HepG2 (cell line): Measurements from ENCODE around the gene THADA. TPM values are rescaled to one million over a fixed set of nuclear protein-coding genes. Genes with fewer than 3 reads are reported as not detected.

Experiments used
- ATM ChIP-seq: fragments of 450-650 bp; IDR thresholded peaks from 2 replicates; pipeline ENCODE4 v1.7.1; 2017; ENCODE audit warnings: mild to moderate bottlenecking, borderline replicate concordance
- DPF2 ChIP-seq: sonication (generic); formaldehyde crosslinking; IDR thresholded peaks from 2 replicates; pipeline ENCODE4 v1.4.0; 2020; ENCODE audit warnings: mild to moderate bottlenecking, low read depth, missing genetic modification reagents, borderline replicate concordance
- DR1 ChIP-seq: sonication (generic); formaldehyde crosslinking; IDR thresholded peaks from 2 replicates; pipeline ENCODE4 v1.8.0; 2021; ENCODE audit warnings: mild to moderate bottlenecking, missing genetic modification reagents, inconsistent platforms
- HNF4G ChIP-seq, 2 experiments: sonication (generic) in 1 of 2; formaldehyde crosslinking in 1 of 2; IDR thresholded peaks; 2 replicates each; pipeline versions ENCODE4 v1.4.0 to v1.6.1; 2011 to 2020; ENCODE audit warnings: borderline replicate concordance in 2 of 2, low read depth in 2 of 2, mild to moderate bottlenecking in 2 of 2, low read length in 1 of 2, missing genetic modification reagents in 1 of 2, moderate library complexity in 1 of 2
- MED8 ChIP-seq: sonication (generic); formaldehyde crosslinking; IDR thresholded peaks from 2 replicates; pipeline ENCODE4 v1.8.1; 2023; ENCODE audit warnings: mild to moderate bottlenecking, missing genetic modification reagents; ENCODE audit not compliant: insufficient replicate concordance
- SRY ChIP-seq: sonication (generic); formaldehyde crosslinking; IDR thresholded peaks from 2 replicates; pipeline ENCODE4 v1.8.0; 2022; ENCODE audit warnings: mild to moderate bottlenecking, missing genetic modification reagents
- ZBTB1 ChIP-seq: sonication (generic); formaldehyde crosslinking; IDR thresholded peaks from 2 replicates; pipeline ENCODE4 v1.4.0; 2020; ENCODE audit warnings: missing genetic modification reagents, borderline replicate concordance
- ZC3H13 ChIP-seq: sonication (generic); formaldehyde crosslinking; IDR thresholded peaks from 2 replicates; pipeline ENCODE4 v1.8.1; 2023; ENCODE audit warnings: mild to moderate bottlenecking, missing genetic modification reagents, moderate library complexity
- ZNF124 ChIP-seq: sonication (generic); formaldehyde crosslinking; IDR thresholded peaks from 2 replicates; pipeline ENCODE4 v1.4.0; 2020; ENCODE audit warnings: missing genetic modification reagents
- ZNF3 ChIP-seq: IDR thresholded peaks from 2 replicates; pipeline ENCODE4 v1.7.0; 2017; ENCODE audit warnings: inconsistent platforms
- ZNF329 ChIP-seq: sonication (generic); formaldehyde crosslinking; IDR thresholded peaks from 2 replicates; pipeline ENCODE4 v1.9.0; 2021; ENCODE audit warnings: low read depth, mild to moderate bottlenecking, missing genetic modification reagents
- ZNF564 ChIP-seq: sonication (generic); formaldehyde crosslinking; IDR thresholded peaks from 2 replicates; pipeline ENCODE4 v1.8.1; 2023; ENCODE audit warnings: mild to moderate bottlenecking, missing genetic modification reagents
- ZSCAN9 ChIP-seq: IDR thresholded peaks from 2 replicates; pipeline ENCODE4 v1.6.1; 2016; ENCODE audit warnings: borderline replicate concordance
- polyA plus RNA-seq, 8 experiments: library from polyadenylated mRNA; depleted of rRNA in 3 of 8; stranded (reverse) in 7 of 8; unstranded in 1 of 8; fragments of >200 nt; fragmentation: Illumina TruSeq in 4 of 8; extraction: Trizol in 4 of 8; gene quantifications; 2 replicates each; pipeline versions ENCODE4 v1.2.1 to v1.2.3, GENCODE V29; 2011 to 2016; ENCODE audit warnings: low read depth in 4 of 8, missing spikeins in 1 of 8, mixed read lengths in 1 of 8; ENCODE audit not compliant: insufficient read depth in 1 of 8
- total RNA-seq, 5 experiments: library from RNA; depleted of rRNA; stranded (reverse); fragments of >200 nt; fragmentation: Illumina TruSeq; extraction: Trizol; gene quantifications; 2 replicates each; pipeline ENCODE4 v1.2.3, GENCODE V29; 2016; ENCODE audit warnings: low read depth in 1 of 5
- TF ChIP-seq, protein P1 (sequence below): sonication (generic); formaldehyde crosslinking; IDR thresholded peaks from 2 replicates; pipeline ENCODE4 v1.5.0; 2020; ENCODE audit warnings: mild to moderate bottlenecking, missing genetic modification reagents
- TF ChIP-seq, protein P2 (sequence below): sonication (generic); formaldehyde crosslinking; IDR thresholded peaks from 2 replicates; pipeline ENCODE4 v1.5.0; 2020; ENCODE audit warnings: missing genetic modification reagents
- TF ChIP-seq, protein P3 (sequence below): sonication (generic); formaldehyde crosslinking; IDR thresholded peaks from 2 replicates; pipeline ENCODE4 v1.8.0; 2023; ENCODE audit warnings: mild to moderate bottlenecking, missing genetic modification reagents
- TF ChIP-seq, protein P4 (sequence below): sonication (generic); formaldehyde crosslinking; IDR thresholded peaks from 2 replicates; pipeline ENCODE4 v1.8.0; 2022; ENCODE audit warnings: mild to moderate bottlenecking, missing genetic modification reagents, borderline replicate concordance
- TF ChIP-seq, protein P5 (sequence below): sonication (generic); formaldehyde crosslinking; IDR thresholded peaks from 2 replicates; pipeline ENCODE4 v1.5.1; 2020; ENCODE audit warnings: missing genetic modification reagents, mild to moderate bottlenecking, borderline replicate concordance

Gene THADA
- total and polyA plus RNA-seq, 2 of the 13 experiments (the other 11 are each of a cell fraction or from before 2014, with no cell fraction given) = 12.7 to 21.7 TPM

DNA sequence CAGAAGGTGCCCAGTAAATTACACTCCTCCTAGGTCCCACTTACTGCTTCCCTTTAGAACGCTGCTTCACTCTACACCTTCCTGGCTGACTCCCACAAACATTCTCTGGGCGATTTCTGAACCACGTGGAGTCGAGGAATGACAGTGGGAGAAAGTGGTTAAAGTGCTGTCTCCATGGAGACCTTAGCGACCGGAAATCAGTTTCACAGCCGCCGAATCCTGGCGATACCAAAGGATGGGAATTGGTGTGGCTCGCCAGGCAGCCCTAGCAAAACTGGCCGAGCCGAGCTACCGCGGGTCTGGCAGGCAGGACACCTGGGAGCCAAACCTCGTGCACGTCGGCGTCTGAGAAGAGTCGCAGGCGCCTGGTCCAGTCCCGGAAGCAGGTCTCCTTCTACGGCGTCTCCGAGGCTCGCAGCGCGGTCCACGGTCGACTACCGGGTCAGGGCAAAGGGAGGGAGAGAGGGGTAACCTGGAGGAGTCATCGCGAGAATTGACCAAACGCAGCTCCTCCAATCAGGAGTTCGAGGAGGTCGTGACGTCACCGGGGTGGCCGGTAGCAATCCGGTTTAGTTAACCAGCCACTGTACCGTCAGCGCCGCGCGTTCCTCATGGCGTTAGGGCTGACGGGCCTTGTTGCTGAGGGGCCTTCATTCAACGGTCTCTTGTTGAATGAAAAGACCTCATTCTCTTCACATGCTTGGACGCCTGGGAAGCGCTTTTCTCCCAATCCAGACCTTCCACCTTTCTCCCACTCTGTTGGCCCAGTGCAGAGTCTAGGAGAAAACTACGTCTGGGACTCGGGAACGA, at the start of gene THADA (continued):
- TF ChIP-seq, protein P1, sequence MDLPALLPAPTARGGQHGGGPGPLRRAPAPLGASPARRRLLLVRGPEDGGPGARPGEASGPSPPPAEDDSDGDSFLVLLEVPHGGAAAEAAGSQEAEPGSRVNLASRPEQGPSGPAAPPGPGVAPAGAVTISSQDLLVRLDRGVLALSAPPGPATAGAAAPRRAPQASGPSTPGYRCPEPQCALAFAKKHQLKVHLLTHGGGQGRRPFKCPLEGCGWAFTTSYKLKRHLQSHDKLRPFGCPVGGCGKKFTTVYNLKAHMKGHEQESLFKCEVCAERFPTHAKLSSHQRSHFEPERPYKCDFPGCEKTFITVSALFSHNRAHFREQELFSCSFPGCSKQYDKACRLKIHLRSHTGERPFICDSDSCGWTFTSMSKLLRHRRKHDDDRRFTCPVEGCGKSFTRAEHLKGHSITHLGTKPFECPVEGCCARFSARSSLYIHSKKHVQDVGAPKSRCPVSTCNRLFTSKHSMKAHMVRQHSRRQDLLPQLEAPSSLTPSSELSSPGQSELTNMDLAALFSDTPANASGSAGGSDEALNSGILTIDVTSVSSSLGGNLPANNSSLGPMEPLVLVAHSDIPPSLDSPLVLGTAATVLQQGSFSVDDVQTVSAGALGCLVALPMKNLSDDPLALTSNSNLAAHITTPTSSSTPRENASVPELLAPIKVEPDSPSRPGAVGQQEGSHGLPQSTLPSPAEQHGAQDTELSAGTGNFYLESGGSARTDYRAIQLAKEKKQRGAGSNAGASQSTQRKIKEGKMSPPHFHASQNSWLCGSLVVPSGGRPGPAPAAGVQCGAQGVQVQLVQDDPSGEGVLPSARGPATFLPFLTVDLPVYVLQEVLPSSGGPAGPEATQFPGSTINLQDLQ (CRISPR knock-in tag) = 0 out of 2 replicates have a peak, but pooled peaks have one; percentile 63
- TF ChIP-seq SRY (CRISPR knock-in tag) (no peak; the same call in 1 of the 2 replicates), MED8 (no peak), HNF4G (IDR thresholded peaks at IDR 0.05; ENCODE audit: borderline replicate concordance, low read depth, low read length) (no peak; the same call in 1 of the 2 replicates), HNF4G (CRISPR knock-in tag; IDR thresholded peaks at IDR 0.05; ENCODE audit: borderline replicate concordance, low read depth) (no peak), DPF2 (CRISPR knock-in tag) (0 out of 2 replicates have a peak, but pooled peaks have one; percentile 41), ZC3H13 (peak; percentile 74), ZNF329 (CRISPR knock-in tag) (0 out of 2 replicates have a peak, but pooled peaks have one; percentile 43), DR1 (peak; percentile 91), ZNF564 (CRISPR knock-in tag) (no peak), ZNF3 (no peak; the same call in 1 of the 2 replicates), ZNF124 (peak; percentile 92), ZSCAN9 (CRISPR knock-in tag) (peak; percentile 50; the same call in 1 of the 2 replicates), ZBTB1 (no peak), ATM (no peak)
- TF ChIP-seq, protein P2, sequence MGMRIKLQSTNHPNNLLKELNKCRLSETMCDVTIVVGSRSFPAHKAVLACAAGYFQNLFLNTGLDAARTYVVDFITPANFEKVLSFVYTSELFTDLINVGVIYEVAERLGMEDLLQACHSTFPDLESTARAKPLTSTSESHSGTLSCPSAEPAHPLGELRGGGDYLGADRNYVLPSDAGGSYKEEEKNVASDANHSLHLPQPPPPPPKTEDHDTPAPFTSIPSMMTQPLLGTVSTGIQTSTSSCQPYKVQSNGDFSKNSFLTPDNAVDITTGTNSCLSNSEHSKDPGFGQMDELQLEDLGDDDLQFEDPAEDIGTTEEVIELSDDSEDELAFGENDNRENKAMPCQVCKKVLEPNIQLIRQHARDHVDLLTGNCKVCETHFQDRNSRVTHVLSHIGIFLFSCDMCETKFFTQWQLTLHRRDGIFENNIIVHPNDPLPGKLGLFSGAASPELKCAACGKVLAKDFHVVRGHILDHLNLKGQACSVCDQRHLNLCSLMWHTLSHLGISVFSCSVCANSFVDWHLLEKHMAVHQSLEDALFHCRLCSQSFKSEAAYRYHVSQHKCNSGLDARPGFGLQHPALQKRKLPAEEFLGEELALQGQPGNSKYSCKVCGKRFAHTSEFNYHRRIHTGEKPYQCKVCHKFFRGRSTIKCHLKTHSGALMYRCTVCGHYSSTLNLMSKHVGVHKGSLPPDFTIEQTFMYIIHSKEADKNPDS (CRISPR knock-in tag) = no peak; the same call in 1 of the 2 replicates
- TF ChIP-seq, protein P3, sequence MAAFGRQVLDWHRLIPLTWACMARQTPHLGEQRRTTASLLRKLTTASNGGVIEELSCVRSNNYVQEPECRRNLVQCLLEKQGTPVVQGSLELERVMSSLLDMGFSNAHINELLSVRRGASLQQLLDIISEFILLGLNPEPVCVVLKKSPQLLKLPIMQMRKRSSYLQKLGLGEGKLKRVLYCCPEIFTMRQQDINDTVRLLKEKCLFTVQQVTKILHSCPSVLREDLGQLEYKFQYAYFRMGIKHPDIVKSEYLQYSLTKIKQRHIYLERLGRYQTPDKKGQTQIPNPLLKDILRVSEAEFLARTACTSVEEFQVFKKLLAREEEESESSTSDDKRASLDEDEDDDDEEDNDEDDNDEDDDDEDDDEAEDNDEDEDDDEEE = peak; percentile 91; the same call in 1 of the 2 replicates
- TF ChIP-seq, protein P4, sequence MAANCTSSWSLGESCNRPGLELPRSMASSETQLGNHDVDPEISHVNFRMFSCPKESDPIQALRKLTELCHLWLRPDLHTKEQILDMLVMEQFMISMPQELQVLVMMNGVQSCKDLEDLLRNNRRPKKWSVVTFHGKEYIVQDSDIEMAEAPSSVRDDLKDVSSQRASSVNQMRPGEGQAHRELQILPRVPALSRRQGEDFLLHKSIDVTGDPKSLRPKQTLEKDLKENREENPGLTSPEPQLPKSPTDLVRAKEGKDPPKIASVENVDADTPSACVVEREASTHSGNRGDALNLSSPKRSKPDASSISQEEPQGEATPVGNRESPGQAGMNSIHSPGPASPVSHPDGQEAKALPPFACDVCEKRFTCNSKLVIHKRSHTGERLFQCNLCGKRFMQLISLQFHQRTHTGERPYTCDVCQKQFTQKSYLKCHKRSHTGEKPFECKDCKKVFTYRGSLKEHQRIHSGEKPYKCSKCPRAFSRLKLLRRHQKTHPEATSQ (CRISPR knock-in tag) = peak; percentile 88; the same call in 1 of the 2 replicates
- TF ChIP-seq, protein P5, sequence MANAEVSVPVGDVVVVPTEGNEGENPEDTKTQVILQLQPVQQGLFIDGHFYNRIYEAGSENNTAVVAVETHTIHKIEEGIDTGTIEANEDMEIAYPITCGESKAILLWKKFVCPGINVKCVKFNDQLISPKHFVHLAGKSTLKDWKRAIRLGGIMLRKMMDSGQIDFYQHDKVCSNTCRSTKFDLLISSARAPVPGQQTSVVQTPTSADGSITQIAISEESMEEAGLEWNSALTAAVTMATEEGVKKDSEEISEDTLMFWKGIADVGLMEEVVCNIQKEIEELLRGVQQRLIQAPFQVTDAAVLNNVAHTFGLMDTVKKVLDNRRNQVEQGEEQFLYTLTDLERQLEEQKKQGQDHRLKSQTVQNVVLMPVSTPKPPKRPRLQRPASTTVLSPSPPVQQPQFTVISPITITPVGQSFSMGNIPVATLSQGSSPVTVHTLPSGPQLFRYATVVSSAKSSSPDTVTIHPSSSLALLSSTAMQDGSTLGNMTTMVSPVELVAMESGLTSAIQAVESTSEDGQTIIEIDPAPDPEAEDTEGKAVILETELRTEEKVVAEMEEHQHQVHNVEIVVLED (CRISPR knock-in tag) = peak; percentile 85
